Hematopoietic multipotent progenitor cell treated with erythropoietin and hydrocortisone succinate and interleukin-3 and kit ligand, for 4 days (in vitro differentiated cells): ENCODE data around the gene GNPDA2.

ENCODE experiments used
- DNase-seq: peaks from one replicate; pipeline ENCODE4 v3.0.0-alpha.2; 2015

The GNPDA2 gene

GRCh38 chr4:44678094-44679041, 48.0 kb downstream of the GNPDA2 start, which contains the start of gene GUF1:
Gene GUF1, plus strand, starts transcription at chr4:44678420. Its CDS starts 203 bp downstream, at chr4:44678623.
- DNase-seq = peak; percentile 97

- peak; percentile 38 for DNase-seq
Measured at GRCh38 chr4:44675366-44675765, 51.0 kb downstream of the GNPDA2 start.

GRCh38 chr4:44674471-44674870, 51.9 kb downstream of the GNPDA2 start:
- peak; percentile 61 for DNase-seq

- no peak for DNase-seq
Measured at GRCh38 chr4:44671636-44672035, 54.7 kb downstream of the GNPDA2 start.

GRCh38 chr4:44670506-44671199, 55.7 kb downstream of the GNPDA2 start:
- no peak for DNase-seq

GRCh38 chr4:44668526-44668925, 57.8 kb downstream of the GNPDA2 start:
- no peak for DNase-seq

GRCh38 chr4:44663539-44664263, 62.7 kb downstream of the GNPDA2 start:
- no peak for DNase-seq

- peak; percentile 30 for DNase-seq
Measured at GRCh38 chr4:44662623-44663005, 63.7 kb downstream of the GNPDA2 start.

- no peak for DNase-seq
Measured at GRCh38 chr4:44661940-44662622, 64.3 kb downstream of the GNPDA2 start.

GRCh38 chr4:44660396-44660795, 66.0 kb downstream of the GNPDA2 start:
- no peak for DNase-seq

GRCh38 chr4:44652002-44652401, 74.4 kb downstream of the GNPDA2 start:
- no peak for DNase-seq
